Spinal cord (tissue), 10 donors: ENCODE results near the gene CEACAM19. TPM values are rescaled to one million over a fixed set of nuclear protein-coding genes. Genes with fewer than 3 reads are reported as not detected.
A peak's percentile ranks its signal among the peaks of the same experiment; 100 is the strongest.

Experiments used
- DNase-seq, 6 donors: peaks; one replicate each; pipeline versions ENCODE4 v3.0.0 to v3.0.0-alpha.2; 2013 to 2015; ENCODE audit warnings: low spot score in 6 of 6, low read depth in 4 of 6
- H3K27ac ChIP-seq: one replicate; pipeline ENCODE4 v1.5.1; 2013; ENCODE audit warnings: low read depth, low read length, control low read depth
- H3K27me3 ChIP-seq: one replicate; pipeline ENCODE4 v1.6.1; 2013; ENCODE audit warnings: low read length; ENCODE audit not compliant: control insufficient read depth, insufficient read depth
- H3K36me3 ChIP-seq: one replicate; pipeline ENCODE4 v1.6.1; 2013; ENCODE audit warnings: low read length; ENCODE audit not compliant: control insufficient read depth, insufficient read depth
- H3K4me1 ChIP-seq: one replicate; pipeline ENCODE4 v1.6.1; 2013; ENCODE audit warnings: low read length; ENCODE audit not compliant: control insufficient read depth, insufficient read depth
- H3K4me3 ChIP-seq: one replicate; pipeline ENCODE4 v1.5.1; 2013; ENCODE audit warnings: low read depth, low read length, control low read depth
- H3K9me3 ChIP-seq: one replicate; pipeline ENCODE4 v1.6.1; 2013; ENCODE audit warnings: low read length; ENCODE audit not compliant: control insufficient read depth, insufficient read depth
- WGBS: methylation state at CpG from one replicate; pipeline ENCODE4 v1.1.5; 2013; ENCODE audit warnings: missing lambda C conversion rate; ENCODE audit not compliant: insufficient coverage; 5-methylcytosine and 5-hydroxymethylcytosine counted together
- polyA plus RNA-seq, 2 donors: library from polyadenylated mRNA; unstranded; fragments of 120-200 nt; gene quantifications; one replicate each; pipeline ENCODE4 v1.2.1, GENCODE V29; 2013; ENCODE audit not compliant: insufficient read length in 2 of 2
- total RNA-seq, 2 donors: library from RNA; depleted of rRNA in 1 of 2; stranded (reverse); fragments of 120-200 nt in 1 of 2; fragments of >200 nt in 1 of 2; gene quantifications; one replicate each; pipeline versions ENCODE4 v1.2.3 to v1.2.4, GENCODE V29; 2013 to 2014
- donor health status: healthy.

Gene CEACAM19
- total and polyA plus RNA-seq, 4 donors: 0.79 to 21.5 (median 7.0) TPM

- Histone ChIP-seq H3K36me3 (peaks cover 16% of the 10 kb centered on the region), H3K9me3 (no peaks in the 10 kb centered on the region), H3K4me3 (peak overlapping the region; percentile 62), H3K27me3 (no peaks in the 10 kb centered on the region), H3K4me1 (peaks cover 6% of the 10 kb centered on the region), H3K27ac (no peak overlapping the region)
- DNase-seq: peak in 3 of 6 donors; percentile 12 to 69 (median 68)
- 0% methylated on average over 2 of the region's 13 CpGs for WGBS
Measured at GRCh38 chr19:44644402-44645016, 26.8 kb upstream of the CEACAM19 start.

- Histone ChIP-seq H3K4me1 (peaks cover 6% of the 10 kb centered on the region), H3K4me3 (no peak overlapping the region), H3K9me3 (no peaks in the 10 kb centered on the region), H3K27ac (no peak overlapping the region), H3K27me3 (no peaks in the 10 kb centered on the region), H3K36me3 (peaks cover 26% of the 10 kb centered on the region)
- 100% methylated on average over 1 of the region's 8 CpGs for WGBS
- peak in 1 of 6 donors; percentile 19 for DNase-seq
Measured at GRCh38 chr19:44645407-44646048, 25.8 kb upstream of the CEACAM19 start.

- Histone ChIP-seq H3K4me3 (no peak overlapping the region), H3K36me3 (peaks cover 31% of the 10 kb centered on the region), H3K27me3 (no peaks in the 10 kb centered on the region), H3K27ac (no peak overlapping the region), H3K4me1 (peaks cover 6% of the 10 kb centered on the region), H3K9me3 (no peaks in the 10 kb centered on the region)
- no peak for DNase-seq
- WGBS: 90% methylated on average over 3 of the region's 3 CpGs
Measured at GRCh38 chr19:44646049-44646416, 25.2 kb upstream of the CEACAM19 start.

GRCh38 chr19:44647144-44647543, 24.1 kb upstream of the CEACAM19 start:
- Histone ChIP-seq H3K4me1 (peaks cover 6% of the 10 kb centered on the region), H3K27ac (no peak overlapping the region), H3K27me3 (no peaks in the 10 kb centered on the region), H3K36me3 (peaks cover 41% of the 10 kb centered on the region), H3K9me3 (no peaks in the 10 kb centered on the region), H3K4me3 (no peak overlapping the region)
- 68% methylated on average over 31 of the region's 31 CpGs for WGBS
- no peak for DNase-seq

- 90% methylated on average over 3 of the region's 3 CpGs for WGBS
- peak in 1 of 6 donors; percentile 39 for DNase-seq
Measured at GRCh38 chr19:44648631-44649251, 22.5 kb upstream of the CEACAM19 start.

GRCh38 chr19:44649578-44650145, 21.6 kb upstream of the CEACAM19 start:
- WGBS: 94% methylated on average over 15 of the region's 15 CpGs
- no peak overlapping the region for H3K27ac ChIP-seq
- H3K36me3 ChIP-seq: peaks cover 61% of the 10 kb centered on the region
- no peaks in the 10 kb centered on the region for H3K9me3 ChIP-seq
- DNase-seq: no peak
- no peak overlapping the region for H3K4me3 ChIP-seq
- H3K4me1 ChIP-seq: peaks cover under 1% of the 10 kb centered on the region
- H3K27me3 ChIP-seq: no peaks in the 10 kb centered on the region

More at GRCh38 chr19:44648631-44649251, 22.5 kb upstream of the CEACAM19 start:
- Histone ChIP-seq H3K27me3 (no peaks in the 10 kb centered on the region), H3K9me3 (no peaks in the 10 kb centered on the region), H3K4me3 (no peak overlapping the region), H3K27ac (no peak overlapping the region), H3K4me1 (peaks cover 6% of the 10 kb centered on the region), H3K36me3 (peaks cover 53% of the 10 kb centered on the region)

GRCh38 chr19:44653343-44653742, 17.9 kb upstream of the CEACAM19 start:
- Histone ChIP-seq H3K9me3 (no peaks in the 10 kb centered on the region), H3K4me3 (no peak overlapping the region), H3K27ac (no peak overlapping the region), H3K27me3 (no peaks in the 10 kb centered on the region), H3K4me1 (peaks cover 5% of the 10 kb centered on the region), H3K36me3 (peaks cover 70% of the 10 kb centered on the region)
- no peak for DNase-seq
- WGBS: 89% methylated on average over 4 of the region's 5 CpGs

- Histone ChIP-seq H3K27ac (no peak overlapping the region), H3K36me3 (peaks cover 78% of the 10 kb centered on the region), H3K27me3 (no peaks in the 10 kb centered on the region), H3K9me3 (no peaks in the 10 kb centered on the region), H3K4me1 (peaks cover 5% of the 10 kb centered on the region), H3K4me3 (no peak overlapping the region)
- 61% methylated on average over 14 of the region's 16 CpGs for WGBS
- no peak for DNase-seq
Measured at GRCh38 chr19:44653977-44654774, 17.1 kb upstream of the CEACAM19 start.

GRCh38 chr19:44657211-44657921, 13.9 kb upstream of the CEACAM19 start:
- peaks cover 10% of the 10 kb centered on the region for H3K4me1 ChIP-seq
- H3K27me3 ChIP-seq: no peaks in the 10 kb centered on the region
- H3K36me3 ChIP-seq: peaks cover 69% of the 10 kb centered on the region
- peak in 3 of 6 donors; percentile 24 to 73 (median 70) for DNase-seq
- no peak overlapping the region for H3K4me3 ChIP-seq
- 38% methylated on average over 23 of the region's 25 CpGs for WGBS
- no peaks in the 10 kb centered on the region for H3K9me3 ChIP-seq
- no peak overlapping the region for H3K27ac ChIP-seq
